NCI-H345 (cell line): ENCODE data around the gene HIVEP3.

Source experiments
- DNase-seq: peaks from one replicate; lab custom pipeline; 2025; lab: John Stamatoyannopoulos, UW

Gene HIVEP3

DNA sequence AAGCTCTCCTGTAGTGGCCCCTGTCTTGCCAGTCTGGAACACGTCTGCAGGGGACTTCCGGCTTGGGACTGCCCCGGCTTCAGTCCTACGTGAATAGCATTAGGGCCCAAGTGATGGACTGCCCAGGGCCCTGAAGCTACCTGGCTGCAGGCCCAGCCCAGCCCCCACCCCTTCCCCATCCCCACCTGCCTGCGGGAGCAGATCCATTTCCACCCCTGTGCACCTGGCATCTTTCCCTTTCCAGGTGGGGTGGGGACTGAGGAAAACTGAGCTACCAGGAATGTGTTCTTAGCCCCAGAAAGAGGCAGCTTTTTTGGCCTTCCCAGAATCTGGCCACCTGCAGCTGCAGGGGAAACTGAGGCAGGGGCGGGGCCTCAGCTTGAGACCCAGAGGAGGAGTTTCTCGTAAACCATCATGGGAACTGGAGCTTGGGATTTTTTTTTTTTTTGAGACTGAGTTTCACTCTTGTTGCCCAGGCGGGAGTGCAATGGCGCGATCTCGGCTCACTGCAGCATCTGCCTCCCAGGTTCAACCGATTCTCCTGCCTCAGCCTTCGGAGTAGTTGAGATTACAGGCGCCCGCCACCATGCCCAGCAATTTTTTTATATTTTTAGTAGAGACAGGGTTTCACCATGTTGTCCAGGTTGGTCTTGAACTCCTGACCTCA is 437.5 kb downstream of the HIVEP3 start:
- peak; percentile 69 for DNase-seq

DNA sequence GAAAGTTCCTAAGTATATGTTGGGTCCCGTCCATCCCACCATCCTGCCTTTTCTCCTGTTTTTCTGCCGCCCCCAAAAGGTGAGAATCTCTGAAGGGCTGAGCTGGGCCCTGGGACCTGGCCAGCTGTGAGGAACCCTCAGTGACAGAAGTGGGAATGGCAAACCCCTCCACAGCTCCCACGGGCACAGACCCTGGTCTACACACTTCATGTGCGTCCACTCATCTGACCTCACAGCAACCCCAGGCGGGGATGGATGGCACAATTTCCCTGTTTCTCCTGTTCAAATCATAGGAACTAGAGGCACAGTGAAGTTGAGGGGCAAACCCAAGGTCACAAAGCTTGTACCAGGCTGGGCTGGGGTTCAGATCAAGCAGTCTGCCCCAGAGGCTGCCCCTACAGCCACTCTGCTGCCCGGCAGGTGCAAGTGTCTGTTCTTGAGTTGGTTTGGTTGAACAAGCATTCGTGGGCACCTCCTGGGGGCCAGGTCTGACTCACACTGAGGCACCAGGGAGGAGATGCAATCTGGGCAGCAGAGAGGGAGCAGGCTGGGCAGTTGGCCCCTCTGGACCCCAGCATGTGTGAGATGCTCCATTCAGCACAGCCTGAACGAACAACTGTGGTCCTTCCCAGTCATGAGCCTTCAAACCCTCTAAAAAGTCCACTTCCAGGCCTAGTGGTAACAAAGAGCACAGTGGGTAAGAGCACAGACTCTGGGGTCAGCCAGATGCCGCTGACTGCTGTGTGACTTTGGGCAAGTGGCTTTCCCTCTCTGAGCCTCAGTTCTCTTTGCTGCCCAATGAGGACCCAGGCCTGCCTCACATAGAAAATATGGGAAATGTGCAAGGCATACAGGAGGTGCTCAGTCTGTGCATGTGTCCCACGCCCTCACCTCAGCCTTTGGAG is 438.3 kb downstream of the HIVEP3 start:
- DNase-seq = no peak

DNA sequence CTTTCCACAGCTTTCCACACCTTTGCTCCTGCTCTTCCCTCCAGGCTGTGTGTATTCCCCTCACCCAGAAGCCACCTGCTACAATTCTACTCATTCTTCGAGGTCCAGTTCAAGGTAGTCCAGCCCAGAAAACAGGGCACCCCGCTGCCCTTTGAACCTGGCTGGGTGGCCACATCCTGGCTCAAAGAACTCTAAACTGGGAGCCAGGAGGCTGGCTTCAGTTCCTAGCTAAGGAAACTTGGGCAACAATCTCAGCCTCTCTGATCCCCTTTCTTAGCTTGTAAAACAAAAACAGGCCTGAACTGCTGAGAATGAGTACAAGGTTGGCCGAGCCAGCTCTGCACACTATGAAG is 438.9 kb downstream of the HIVEP3 start:
- DNase-seq = no peak

GRCh38 chr1:41479000-41479807 is 439.5 kb downstream of the HIVEP3 start:
- DNase-seq = no peak

GRCh38 chr1:41478118-41478748 is 440.5 kb downstream of the HIVEP3 start:
- DNase-seq = no peak

DNA sequence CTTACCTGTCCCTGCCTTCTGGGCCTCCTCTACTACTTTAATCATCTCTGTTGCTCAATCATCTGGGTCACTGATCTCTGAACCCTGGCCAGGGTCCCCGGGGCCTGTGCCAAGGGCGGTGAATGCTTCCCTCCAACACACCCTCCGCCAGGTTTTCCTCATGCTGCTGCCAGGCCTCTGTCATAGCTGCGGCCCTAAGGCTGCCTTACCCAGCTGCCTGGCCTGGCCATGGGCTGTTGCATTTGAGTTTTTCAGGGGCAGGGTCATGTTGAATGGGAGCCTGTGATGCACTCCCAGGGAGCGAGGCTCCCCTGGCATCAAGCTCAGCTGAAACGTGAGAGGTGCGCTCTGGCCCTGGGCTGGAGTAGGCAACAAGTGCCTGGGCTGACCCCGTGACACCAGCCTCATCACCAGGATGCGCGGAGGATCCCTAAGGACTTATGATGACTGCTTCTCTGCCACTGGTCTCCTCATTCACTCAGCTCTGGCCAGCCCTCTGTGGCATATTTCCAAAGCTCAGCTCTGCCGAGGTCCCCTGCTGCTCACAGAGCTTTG is 441.8 kb downstream of the HIVEP3 start:
- no peak for DNase-seq

DNA sequence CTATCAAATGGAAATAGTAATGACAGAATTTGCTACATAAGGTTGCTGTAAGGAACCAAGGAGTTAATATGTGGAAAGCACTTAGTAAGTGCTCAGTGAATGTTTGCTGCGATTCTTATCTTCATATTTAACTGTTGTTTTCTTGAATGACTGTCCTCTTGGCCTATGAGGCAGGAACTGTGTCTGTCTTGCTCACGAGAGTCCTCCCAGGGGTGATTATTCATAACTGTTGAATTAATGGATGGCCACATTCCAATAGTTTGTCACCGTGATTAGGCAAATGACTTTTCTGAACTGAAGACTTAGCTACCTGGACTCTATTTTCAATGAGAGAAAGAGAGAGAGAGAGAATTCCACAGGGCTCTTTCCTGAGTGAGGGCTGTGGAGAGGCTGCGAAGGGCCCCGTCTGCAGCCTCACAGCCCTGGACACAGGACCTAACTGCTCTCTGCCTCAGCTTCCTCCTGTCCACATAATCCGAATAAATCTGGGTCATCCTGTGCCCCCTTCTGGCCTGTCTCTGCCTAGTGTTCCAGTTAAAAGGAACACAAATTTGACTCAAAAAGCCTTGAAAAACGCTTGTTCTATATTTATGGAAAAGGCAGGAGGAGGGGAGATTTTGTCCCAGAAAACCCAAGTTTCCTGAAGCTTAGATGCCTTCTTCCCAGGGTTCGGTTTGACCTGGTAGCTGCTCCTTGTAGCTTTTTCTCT is 442.7 kb downstream of the HIVEP3 start:
- no peak for DNase-seq

- DNase-seq = no peak
Measured at GRCh38 chr1:41475346-41475745, 443.4 kb downstream of the HIVEP3 start.

GRCh38 chr1:41474490-41475271 is 444.0 kb downstream of the HIVEP3 start:
- no peak for DNase-seq

- DNase-seq = no peak
Measured at GRCh38 chr1:41473738-41474362, 444.9 kb downstream of the HIVEP3 start.

DNA sequence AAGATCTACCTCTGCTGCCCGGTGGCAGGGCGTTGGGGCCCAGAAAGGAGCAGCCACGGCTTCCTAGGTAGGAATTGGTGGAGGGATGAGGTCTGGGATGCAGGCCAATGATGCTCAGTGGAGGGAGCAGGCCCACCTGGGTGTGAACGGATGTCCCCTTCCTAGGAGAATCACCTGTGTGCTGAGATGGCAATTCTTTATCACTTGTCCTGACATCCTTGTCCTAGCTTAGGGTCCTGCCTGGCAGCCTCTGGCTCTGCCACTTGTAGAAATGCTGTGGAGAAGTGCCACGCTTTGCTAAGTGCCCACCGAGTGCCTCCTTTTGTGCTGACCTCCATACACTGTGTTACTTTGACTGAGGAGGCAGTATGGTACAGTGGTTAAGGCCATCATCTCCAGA is 447.1 kb downstream of the HIVEP3 start:
- no peak for DNase-seq

DNA sequence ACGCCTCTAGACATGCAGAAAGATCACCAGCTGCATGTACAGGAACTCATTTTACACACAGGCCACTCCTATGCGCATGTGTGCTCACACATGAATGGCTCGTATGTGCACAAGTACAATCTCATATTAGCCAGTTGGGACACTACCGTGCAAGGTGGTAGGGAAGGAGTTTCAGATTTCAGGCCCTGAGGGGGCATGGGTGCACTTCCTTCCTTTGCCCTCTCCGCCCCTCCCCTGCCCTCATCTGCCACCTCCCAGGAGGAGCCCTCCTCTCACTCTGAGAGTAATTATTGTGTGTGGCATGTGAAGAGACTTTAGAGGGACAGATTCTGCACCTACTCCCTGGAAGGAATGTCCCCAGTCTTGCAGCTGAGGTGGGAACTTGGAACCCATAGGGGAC is 449.0 kb downstream of the HIVEP3 start:
- DNase-seq = no peak

DNA sequence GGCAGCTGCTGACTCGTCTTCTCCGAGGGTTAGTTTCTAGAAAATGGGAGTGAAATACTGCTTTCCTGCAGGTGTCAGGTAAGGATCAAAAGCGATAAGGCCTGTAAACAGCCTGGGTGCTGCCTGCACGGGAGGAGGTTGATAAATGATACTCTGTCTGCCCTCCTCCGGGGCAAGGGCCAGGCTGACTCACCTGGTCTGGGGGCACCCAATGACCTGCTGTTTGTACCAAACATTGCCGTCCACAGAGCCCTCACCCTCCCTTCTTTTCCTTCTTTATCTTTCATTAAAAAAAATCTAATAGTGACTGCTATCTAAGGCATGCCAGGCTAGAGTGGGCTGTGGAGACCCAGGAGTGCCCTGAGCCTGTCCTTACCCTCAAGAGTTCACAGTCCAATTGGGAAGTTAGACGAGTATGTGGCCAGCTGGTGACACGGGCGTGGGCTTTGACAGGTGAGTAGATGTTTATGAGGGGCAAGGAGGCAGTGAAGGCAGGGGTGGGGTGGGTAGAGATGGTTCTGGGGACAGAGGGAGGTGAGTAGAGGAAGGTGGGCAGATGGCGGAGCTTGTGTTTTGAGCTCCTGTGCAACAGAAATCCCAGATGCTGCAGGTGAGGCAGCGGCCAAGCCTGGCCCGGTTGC is 450.5 kb downstream of the HIVEP3 start:
- DNase-seq = no peak

GRCh38 chr1:41467673-41468072 is 451.0 kb downstream of the HIVEP3 start:
- no peak for DNase-seq

GRCh38 chr1:41466146-41466545 is 452.6 kb downstream of the HIVEP3 start:
- no peak for DNase-seq

DNA sequence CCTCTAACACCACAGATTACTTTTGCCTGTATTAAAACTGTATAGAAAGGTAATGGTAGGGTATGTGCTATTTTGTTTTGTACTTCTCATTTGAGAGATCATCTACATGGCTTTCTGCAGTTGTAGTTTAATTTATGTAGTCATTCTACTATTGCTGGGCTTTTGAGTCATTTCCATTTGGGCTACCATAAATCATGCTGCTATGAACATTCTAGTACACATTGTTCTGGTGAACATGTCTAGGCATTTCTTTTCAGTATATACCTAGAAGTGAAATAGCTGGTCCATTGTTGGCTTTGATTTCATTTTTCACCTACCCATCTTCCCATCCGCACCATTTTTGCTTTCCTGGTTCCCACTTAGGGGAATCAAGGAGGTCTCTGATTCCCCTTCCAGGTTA is 453.0 kb downstream of the HIVEP3 start:
- DNase-seq = no peak

GRCh38 chr1:41464885-41465284 is 453.8 kb downstream of the HIVEP3 start:
- no peak for DNase-seq

GRCh38 chr1:41463516-41463915 is 455.2 kb downstream of the HIVEP3 start:
- no peak for DNase-seq

- no peak for DNase-seq
Measured at GRCh38 chr1:41462680-41463004, 456.1 kb downstream of the HIVEP3 start.
